Uterus (tissue), 4 donors: ENCODE results near the gene TMEM132C. TPM values are rescaled to one million over a fixed set of nuclear protein-coding genes. Genes with fewer than 3 reads are reported as not detected.

Experiments used
- DNase-seq, 2 donors: peaks; one replicate each; pipeline ENCODE4 v3.0.0-alpha.2; 2019 to 2020
- H3K27ac ChIP-seq, 2 donors: fragments of 200-600 bp; sonication (generic); 1 replicate in 1 of 2; 2 replicates in 1 of 2; pipeline ENCODE4 v1.5.1; 2016 to 2018
- H3K27me3 ChIP-seq, 2 donors: fragments of 200-600 bp; sonication (generic); one replicate each; pipeline ENCODE4 v1.5.1; 2018 to 2019; ENCODE audit warnings: control low read depth in 1 of 2
- H3K36me3 ChIP-seq, 2 donors: fragments of 200-600 bp; sonication (generic); one replicate each; pipeline ENCODE4 v1.5.1; 2019; ENCODE audit warnings: control low read depth in 1 of 2
- H3K4me1 ChIP-seq, 2 donors: fragments of 200-600 bp; sonication (generic); one replicate each; pipeline ENCODE4 v1.5.1; 2018 to 2019; ENCODE audit warnings: control low read depth in 1 of 2
- H3K4me3 ChIP-seq, 2 donors: fragments of 200-600 bp; sonication (generic); 1 replicate in 1 of 2; 2 replicates in 1 of 2; pipeline ENCODE4 v1.5.1; 2018 to 2019; ENCODE audit warnings: mild to moderate bottlenecking in 1 of 2
- H3K9me3 ChIP-seq, 2 donors: fragments of 200-600 bp; sonication (generic); one replicate each; pipeline ENCODE4 v1.5.1; 2019; ENCODE audit warnings: control low read depth in 1 of 2
- POLR2A ChIP-seq, 2 donors: fragments of 450-650 bp; IDR thresholded peaks; one replicate each; pipeline ENCODE4 v1.6.1; 2016; ENCODE audit warnings: antibody characterized with exemption in 2 of 2, mild to moderate bottlenecking in 1 of 2, moderate library complexity in 1 of 2
- intact Hi-C: fragments of 100-400 bp; cut with DNase I; formaldehyde crosslinking; loops from one replicate; pipeline ENCODE4 v1.15.1; 2023; ENCODE audit warnings: low total_unique reads
- total RNA-seq, 4 donors: library from RNA; depleted of rRNA in 3 of 4; stranded (reverse); fragments of >200 nt in 3 of 4; gene quantifications; one replicate each; pipeline versions ENCODE4 v1.1.0 to v1.2.4, GENCODE V29; 2014 to 2023
- TF ChIP-seq, protein P1 (sequence below), 4 experiments: fragments of 200-600 bp in 2 of 4; fragments of 450-650 bp in 2 of 4; sonication (generic) in 2 of 4; IDR thresholded peaks; one replicate each; pipeline ENCODE4 v1.5.1; 2016 to 2019; ENCODE audit warnings: antibody characterized with exemption in 4 of 4, mild to moderate bottlenecking in 2 of 4, moderate library complexity in 1 of 4
- donor health status: DM: yes; HTN: yes; CAD: no.

TMEM132C gene
- total RNA-seq, 4 donors from 2014 or later, result 0.26 to 48.3 (median 5.0) TPM

DNA sequence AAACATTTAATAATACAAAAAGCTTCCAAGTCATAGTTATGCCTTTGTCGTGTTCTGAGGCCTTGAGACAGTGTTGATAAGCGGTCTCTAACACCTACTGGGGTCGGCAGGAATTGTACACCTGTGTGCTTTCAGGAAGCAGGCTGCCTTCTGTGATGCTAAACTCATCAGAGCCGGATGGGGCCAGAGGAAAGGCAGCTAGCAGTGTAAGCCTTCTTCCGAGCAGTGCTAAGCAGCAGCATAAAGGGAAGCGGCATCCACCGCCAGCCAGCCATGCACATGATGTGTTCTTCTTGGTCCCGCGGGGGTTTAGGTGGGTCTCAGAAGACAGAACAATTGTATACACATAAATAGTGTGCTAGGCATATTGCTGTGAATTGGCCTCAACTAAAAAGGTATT lies 397.5 kb downstream of the TMEM132C start:
- no peak overlapping the region for H3K27ac ChIP-seq
- TF ChIP-seq POLR2A (IDR thresholded peaks at IDR 0.05), result no peak
- TF ChIP-seq, protein P1, sequence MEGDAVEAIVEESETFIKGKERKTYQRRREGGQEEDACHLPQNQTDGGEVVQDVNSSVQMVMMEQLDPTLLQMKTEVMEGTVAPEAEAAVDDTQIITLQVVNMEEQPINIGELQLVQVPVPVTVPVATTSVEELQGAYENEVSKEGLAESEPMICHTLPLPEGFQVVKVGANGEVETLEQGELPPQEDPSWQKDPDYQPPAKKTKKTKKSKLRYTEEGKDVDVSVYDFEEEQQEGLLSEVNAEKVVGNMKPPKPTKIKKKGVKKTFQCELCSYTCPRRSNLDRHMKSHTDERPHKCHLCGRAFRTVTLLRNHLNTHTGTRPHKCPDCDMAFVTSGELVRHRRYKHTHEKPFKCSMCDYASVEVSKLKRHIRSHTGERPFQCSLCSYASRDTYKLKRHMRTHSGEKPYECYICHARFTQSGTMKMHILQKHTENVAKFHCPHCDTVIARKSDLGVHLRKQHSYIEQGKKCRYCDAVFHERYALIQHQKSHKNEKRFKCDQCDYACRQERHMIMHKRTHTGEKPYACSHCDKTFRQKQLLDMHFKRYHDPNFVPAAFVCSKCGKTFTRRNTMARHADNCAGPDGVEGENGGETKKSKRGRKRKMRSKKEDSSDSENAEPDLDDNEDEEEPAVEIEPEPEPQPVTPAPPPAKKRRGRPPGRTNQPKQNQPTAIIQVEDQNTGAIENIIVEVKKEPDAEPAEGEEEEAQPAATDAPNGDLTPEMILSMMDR (IDR thresholded peaks at IDR 0.05), result no peak
- no peaks in the 10 kb centered on the region for H3K36me3 ChIP-seq
- no peak overlapping the region for H3K4me3 ChIP-seq
- no peak for DNase-seq
- no peaks in the 10 kb centered on the region for H3K9me3 ChIP-seq
- no peaks in the 10 kb centered on the region for H3K27me3 ChIP-seq
- intact Hi-C loops, result no loop called here
- no peaks in the 10 kb centered on the region for H3K4me1 ChIP-seq

- H3K36me3 ChIP-seq, result no peaks in the 10 kb centered on the region
- no peak for TF ChIP-seq POLR2A (IDR thresholded peaks at IDR 0.05)
- TF ChIP-seq, protein P1 (IDR thresholded peaks at IDR 0.05), result no peak
- intact Hi-C loops, result no loop called here
Observed at GRCh38 chr12:128667193-128667592, 400.2 kb downstream of the TMEM132C start.

DNA sequence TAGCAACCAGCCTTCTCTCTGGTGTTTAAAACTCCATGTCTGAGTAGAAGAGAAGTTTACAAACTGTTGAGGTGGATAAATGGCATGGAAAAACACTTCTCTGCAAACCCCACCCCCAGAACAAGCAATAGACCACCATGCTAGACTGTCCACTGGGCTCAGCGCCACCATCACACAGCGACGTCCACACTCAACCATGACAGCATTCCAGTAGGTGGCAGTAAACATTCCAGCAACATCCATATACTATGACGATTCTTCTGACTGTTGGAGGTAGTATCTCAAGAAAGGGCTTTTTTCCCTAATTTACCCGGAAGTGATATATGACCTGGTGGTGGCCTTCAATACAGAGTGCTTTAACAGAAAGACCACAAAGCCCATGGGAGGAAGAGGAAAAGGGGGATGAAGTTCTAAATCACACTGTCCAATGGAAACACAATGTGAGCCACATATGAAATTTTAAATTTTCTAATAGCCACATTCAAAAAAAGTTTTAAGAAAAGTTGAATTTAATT lies 404.6 kb downstream of the TMEM132C start:
- H3K4me3 ChIP-seq, result no peak overlapping the region
- no peaks in the 10 kb centered on the region for H3K4me1 ChIP-seq
- H3K27me3 ChIP-seq, result no peaks in the 10 kb centered on the region
- no peak for TF ChIP-seq POLR2A (IDR thresholded peaks at IDR 0.05)
- TF ChIP-seq, protein P1 (IDR thresholded peaks at IDR 0.05), result no peak
- H3K9me3 ChIP-seq, result no peaks in the 10 kb centered on the region
- H3K36me3 ChIP-seq, result no peaks in the 10 kb centered on the region
- H3K27ac ChIP-seq, result no peak overlapping the region
- no peak for DNase-seq
- intact Hi-C loops, result no loop called here

More at GRCh38 chr12:128667193-128667592, 400.2 kb downstream of the TMEM132C start:
- Histone ChIP-seq H3K27me3 (no peaks in the 10 kb centered on the region), H3K27ac (no peak overlapping the region), H3K4me1 (no peaks in the 10 kb centered on the region), H3K4me3 (no peak overlapping the region), H3K9me3 (no peaks in the 10 kb centered on the region)
- DNase-seq, result no peak

GRCh38 chr12:128672428-128672827 lies 405.5 kb downstream of the TMEM132C start:
- Histone ChIP-seq H3K9me3 (no peaks in the 10 kb centered on the region), H3K27ac (no peak overlapping the region), H3K36me3 (no peaks in the 10 kb centered on the region), H3K27me3 (no peaks in the 10 kb centered on the region), H3K4me3 (no peak overlapping the region), H3K4me1 (no peaks in the 10 kb centered on the region)
- TF ChIP-seq, protein P1 (IDR thresholded peaks at IDR 0.05), result no peak
- no peak for TF ChIP-seq POLR2A (IDR thresholded peaks at IDR 0.05)
- DNase-seq, result no peak
- intact Hi-C loops, result no loop called here

- H3K4me3 ChIP-seq, result no peak overlapping the region
- H3K9me3 ChIP-seq, result no peaks in the 10 kb centered on the region
- H3K4me1 ChIP-seq, result no peaks in the 10 kb centered on the region
- H3K36me3 ChIP-seq, result no peaks in the 10 kb centered on the region
- intact Hi-C loops, result no loop called here
- no peaks in the 10 kb centered on the region for H3K27me3 ChIP-seq
- no peak overlapping the region for H3K27ac ChIP-seq
- no peak for DNase-seq
- TF ChIP-seq, protein P1 (IDR thresholded peaks at IDR 0.05), result no peak
Observed at GRCh38 chr12:128672893-128673292, 405.9 kb downstream of the TMEM132C start.
